GM12865 (cell line): ENCODE measurements around the gene MAPT.
"Not testable (repeated sequence)": the region's sequence is repeated elsewhere in the genome, so short reads cannot be mapped to it uniquely, and the experiment has no call there.

Source experiments
- DNase-seq: peaks from one replicate; pipeline ENCODE4 v3.0.0; 2010; ENCODE audit warnings: low read depth
- H3K4me3 ChIP-seq: 2 replicates; pipeline ENCODE4 v1.5.1; 2011; ENCODE audit warnings: mild to moderate bottlenecking, low read depth, low read length, control low read depth
- CTCF ChIP-seq: IDR thresholded peaks from 2 replicates; pipeline ENCODE4 v1.5.1; 2011; ENCODE audit warnings: low read length, control low read depth, low read depth, inconsistent platforms; ENCODE audit not compliant: insufficient read depth; ENCODE audit errors: missing control alignments

Gene MAPT

GRCh38 chr17:45931677-45932076 lies 37.3 kb downstream of the MAPT start:
- no peak for DNase-seq
- no peak overlapping the region for H3K4me3 ChIP-seq
- no peak for TF ChIP-seq CTCF

GRCh38 chr17:45934044-45934979 lies 40.0 kb downstream of the MAPT start:
- no peak overlapping the region for H3K4me3 ChIP-seq
- no peak for TF ChIP-seq CTCF
- DNase-seq: no peak

GRCh38 chr17:45935197-45935709 lies 40.9 kb downstream of the MAPT start:
- no peak for TF ChIP-seq CTCF
- no peak for DNase-seq
- no peak overlapping the region for H3K4me3 ChIP-seq

- no peak overlapping the region for H3K4me3 ChIP-seq
- TF ChIP-seq CTCF: no peak
- DNase-seq: no peak
Measured at GRCh38 chr17:45935710-45936509, 41.6 kb downstream of the MAPT start.

- TF ChIP-seq CTCF: no peak
- H3K4me3 ChIP-seq: no peak overlapping the region
- no peak for DNase-seq
Measured at GRCh38 chr17:45936610-45937009, 42.3 kb downstream of the MAPT start.

- not testable (repeated sequence) for H3K4me3 ChIP-seq, DNase-seq
Measured at GRCh38 chr17:45937186-45937585, 42.8 kb downstream of the MAPT start.

- DNase-seq: no peak
- TF ChIP-seq CTCF: no peak
- no peak overlapping the region for H3K4me3 ChIP-seq
Measured at GRCh38 chr17:45939395-45939794, 45.0 kb downstream of the MAPT start.
